Activated CD4-positive, alpha-beta T cell treated with anti-CD3 and anti-CD28 coated beads, Interleukin-2, Interleukin-6, amounts not matched to agents 100 ng/mL and 50 ng/mL, durations not matched to agents 16 hours and 8 hours (primary cell): Measurements from ENCODE around the gene CDK6.

ENCODE experiments used
- DNase-seq: peaks from one replicate; pipeline ENCODE4 v3.0.0-alpha.2; 2020

The CDK6 gene

DNA sequence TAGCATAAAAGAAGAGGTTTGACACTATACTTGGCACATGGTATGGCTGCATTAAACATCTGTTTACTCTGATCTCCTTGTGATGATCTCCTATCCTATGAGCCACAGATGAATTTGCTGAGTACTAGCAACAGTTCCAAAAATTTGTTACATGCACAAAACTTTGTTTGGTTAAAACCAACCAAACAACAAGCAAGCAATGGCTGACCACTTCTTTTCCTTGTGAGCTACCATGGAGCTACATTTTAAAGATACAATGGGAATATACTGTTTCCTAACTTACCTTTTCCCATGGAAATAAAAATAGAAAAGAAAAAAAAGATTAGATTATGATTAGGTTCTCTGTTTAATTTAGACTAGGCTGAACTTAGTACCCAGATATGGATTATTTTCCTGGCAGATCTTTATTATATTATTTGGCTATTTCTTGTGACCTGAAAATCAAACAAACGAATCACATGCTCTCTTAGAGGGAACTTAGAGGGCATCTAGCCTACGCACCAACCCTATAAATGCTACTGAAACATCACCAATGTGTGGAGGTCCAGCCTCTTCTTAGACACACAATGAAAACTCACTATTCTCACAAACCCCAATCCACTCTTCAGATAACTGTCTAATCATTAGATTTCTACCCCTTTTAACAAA is 166.0 kb downstream of the CDK6 start:
- DNase-seq: no peak

DNA sequence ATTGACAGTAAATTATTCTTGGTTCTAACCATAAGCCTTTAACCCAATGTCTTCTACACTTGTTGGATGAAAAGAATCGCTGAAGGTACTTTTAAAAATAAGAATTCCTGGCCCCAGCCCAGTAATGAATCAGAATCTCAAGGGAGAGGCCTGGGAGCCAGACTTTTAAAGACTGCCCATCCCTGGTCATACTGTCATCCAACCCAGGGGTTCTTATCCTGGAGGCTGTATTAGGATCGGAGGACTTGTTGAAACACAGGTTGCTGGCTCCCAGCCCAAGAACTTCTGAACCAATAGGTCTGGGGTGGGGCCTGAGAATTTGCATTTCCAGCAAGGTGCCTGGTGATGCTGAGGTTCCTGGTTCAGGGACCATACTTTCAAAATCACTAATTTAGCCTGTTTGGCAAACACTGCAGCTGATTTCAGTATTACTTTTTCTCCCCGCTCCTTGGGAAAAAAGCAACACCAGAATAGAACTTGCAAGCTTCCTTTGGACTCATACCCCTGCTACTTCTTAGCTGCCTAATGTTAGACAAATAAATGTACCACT is 166.7 kb downstream of the CDK6 start:
- DNase-seq: peak; percentile 66

DNA sequence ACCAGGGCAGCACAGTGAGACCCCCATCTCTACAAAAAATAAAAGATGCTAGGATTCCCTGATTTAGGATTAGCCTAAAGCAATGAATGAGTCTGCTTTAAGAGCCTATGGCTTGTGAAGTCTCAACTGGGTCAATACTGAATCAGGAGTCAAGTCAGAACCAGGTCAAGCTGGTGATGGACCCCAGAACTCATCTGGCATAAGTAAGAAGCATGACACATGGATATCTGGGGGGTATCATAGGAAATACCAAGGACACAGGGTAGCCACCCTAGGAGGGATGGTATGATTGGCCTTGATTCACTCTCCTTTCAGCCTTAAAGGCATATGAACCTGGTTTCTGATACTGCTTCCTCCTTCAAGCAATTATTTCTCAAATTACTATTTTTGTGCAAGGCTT is 167.8 kb downstream of the CDK6 start:
- no peak for DNase-seq

DNA sequence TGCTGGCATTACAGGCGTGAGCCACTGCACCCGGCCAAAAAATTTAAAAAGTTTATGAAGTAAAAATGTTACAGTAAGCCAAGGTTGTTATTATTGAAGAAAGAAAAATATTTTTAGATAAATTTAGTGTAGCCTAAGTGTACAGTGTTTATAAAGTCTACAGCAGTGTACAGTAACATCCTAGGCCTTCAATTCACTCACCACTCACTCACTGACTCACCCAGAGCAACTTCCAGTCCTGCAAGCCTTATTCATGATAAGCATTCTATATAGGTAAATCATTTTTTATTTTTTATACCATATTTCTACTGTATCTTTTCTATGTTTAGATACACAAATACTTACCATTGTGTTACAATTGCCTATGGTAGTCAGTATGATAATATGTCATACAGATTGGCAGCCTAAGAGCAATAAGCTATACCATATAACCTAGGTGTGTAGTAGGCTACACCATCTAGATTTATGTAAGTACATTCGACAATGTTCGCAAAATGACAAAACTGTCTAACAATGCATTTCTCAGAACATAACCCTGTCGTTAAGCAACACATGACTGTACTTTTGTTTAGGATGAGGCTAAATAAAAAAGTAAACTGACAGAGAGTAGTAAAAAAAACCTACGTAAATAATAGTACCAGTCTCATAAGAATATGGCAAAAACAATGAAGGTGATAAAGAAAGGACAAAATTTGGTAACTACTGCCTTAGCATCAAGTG is 168.4 kb downstream of the CDK6 start:
- peak; percentile 44 for DNase-seq

DNA sequence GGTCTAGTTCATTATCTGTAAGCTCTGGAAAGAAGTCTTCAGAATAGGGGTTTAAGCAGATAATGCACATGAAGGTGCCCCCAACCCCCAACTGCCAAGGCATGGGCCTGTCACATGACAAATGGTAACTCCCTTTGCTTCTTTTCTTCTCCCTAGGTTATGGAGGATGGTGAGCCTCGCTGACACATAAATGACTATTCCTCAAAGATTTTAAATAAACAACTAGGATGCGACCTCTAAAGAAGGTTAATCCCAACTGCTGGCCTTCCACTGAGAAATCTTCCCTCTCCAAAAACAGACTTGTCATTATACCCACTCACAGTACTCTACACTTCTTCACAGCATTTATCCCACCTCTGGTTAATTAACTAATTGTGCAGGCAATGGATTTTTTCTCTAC is 170.4 kb downstream of the CDK6 start:
- DNase-seq: no peak

DNA sequence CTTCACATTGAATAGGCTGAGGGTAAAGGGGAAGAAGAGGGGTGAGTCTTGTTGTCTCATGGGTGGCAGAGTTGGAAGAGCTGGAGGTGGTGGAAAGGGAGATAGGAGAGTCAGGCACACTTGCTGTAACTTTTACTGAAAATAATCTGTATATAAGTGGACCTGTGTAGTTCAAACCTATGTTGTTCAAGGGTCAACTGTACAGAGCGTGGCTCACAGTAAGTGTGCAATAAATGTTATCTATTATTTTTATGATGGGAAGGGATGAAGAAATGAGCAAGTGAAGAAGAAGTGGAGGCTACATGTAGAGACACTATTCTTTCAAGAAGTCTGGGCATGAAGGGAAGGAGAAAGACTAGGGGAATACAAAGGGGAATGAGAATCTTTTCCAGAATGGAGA is 174.7 kb downstream of the CDK6 start:
- no peak for DNase-seq

DNA sequence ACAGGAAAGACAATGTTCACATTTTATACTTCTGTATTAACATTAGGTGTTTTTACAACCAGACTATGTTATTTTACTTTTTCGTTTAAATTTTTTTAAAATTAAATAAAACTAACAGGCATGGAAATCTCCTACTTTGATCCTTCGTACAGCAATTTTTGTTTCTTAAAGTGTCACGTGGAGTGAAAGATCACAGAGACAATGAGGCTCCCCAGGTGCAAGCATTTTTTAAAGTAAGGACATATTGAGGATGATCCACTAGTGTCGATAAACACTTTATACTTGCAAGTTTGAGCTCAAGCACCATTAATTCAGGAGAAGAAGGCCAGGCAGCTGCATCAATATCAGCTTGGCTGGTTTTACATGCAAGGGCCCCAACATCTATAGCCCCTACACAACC is 177.7 kb downstream of the CDK6 start:
- no peak for DNase-seq

DNA sequence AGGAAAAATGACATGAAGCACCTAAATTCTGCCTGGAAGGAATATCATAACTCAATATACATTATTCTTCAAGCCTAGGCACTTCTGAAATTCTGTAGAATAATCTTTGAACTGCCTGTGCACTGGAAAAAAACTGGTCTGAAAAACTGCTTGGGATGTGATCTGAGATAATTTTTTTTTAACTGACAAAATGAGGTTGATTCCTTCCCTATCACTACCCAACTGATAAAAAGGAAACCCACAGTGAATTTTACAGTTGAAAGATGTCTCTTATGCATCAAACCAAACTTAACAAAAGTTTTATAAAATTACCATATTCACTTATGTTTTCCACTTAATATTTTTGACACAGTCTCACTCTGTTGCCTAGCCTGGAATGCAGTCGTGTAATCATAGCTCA is 179.0 kb downstream of the CDK6 start:
- DNase-seq: no peak

DNA sequence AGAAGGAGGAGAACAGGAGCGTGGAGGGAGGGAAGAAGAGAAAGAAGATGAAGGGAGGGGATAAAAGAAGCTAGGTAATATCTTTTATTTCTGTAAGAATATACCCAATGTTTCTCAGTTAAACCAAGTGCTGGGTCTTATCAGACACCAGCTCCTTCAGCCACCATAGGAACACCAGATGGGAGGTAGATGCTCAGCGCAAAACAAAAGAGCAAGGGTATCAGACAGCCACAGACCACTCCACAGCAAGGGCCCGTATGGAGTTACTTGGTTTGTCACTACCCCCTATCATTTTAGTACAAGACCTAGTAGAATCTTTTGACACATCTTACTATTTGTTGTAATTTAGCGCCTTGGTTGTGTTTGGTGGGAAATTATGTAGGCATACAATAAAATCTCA is 180.3 kb downstream of the CDK6 start:
- DNase-seq: no peak

DNA sequence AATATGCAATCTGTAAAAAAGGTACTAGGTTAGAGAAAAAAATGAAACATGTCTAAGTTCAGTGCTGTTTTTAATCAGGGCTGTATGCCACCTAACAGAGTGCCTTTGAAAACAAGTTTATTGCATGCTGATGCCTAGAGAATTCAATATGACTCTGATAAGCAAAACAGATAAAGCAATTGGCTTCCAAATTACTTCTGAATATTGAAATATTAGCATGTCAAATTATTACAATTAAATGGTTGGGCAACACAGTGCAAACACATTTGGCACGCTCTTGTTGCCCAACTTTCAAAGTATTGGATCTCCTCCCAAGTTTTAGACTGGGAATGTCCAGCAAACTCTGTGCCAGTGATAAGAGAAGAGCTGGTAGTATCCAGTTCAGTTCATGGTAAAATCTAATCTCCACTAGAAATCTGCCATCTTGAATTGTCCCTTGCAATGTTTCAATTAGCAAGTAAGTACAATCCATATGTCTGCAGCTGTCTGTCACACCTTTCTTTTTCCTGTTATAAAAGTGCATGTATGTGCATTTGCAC is 181.0 kb downstream of the CDK6 start:
- no peak for DNase-seq

DNA sequence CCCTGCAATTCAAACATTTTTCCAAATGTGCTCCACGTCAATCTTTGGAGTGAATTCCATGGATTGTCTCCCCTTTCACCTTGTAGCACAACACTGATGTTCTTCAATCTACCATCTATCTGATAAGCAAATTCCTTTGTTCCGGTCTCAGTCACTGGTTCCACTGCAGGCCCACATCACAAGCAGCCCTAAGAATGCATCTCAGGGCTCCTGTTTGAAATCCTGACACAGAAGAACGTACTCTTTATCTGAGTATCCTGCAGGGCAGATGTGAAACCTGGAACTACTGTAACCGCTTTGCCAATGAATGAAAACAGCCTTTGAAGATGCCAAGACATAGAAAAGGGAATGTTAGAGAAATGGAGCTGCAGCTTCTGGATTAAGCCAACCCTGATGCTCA is 183.2 kb downstream of the CDK6 start:
- DNase-seq: no peak

DNA sequence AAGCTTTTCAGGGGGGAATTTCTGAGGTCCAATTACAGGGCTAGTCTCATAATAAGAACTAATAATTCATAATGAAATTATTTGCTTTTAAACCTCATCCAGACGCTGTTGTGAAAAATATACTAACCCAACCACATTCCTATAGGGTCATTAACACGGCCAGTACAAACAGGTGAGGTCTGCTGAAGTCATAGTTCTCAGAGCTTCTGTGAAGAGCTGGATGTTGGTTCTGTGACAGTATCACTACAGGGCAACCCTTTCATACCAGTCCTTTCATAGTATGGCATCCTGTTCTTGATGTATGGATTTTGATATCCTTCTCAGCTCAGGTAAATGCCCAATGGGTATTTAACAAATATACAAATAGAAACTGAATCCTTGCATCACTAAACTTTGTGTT is 183.8 kb downstream of the CDK6 start:
- peak; percentile 48 for DNase-seq

DNA sequence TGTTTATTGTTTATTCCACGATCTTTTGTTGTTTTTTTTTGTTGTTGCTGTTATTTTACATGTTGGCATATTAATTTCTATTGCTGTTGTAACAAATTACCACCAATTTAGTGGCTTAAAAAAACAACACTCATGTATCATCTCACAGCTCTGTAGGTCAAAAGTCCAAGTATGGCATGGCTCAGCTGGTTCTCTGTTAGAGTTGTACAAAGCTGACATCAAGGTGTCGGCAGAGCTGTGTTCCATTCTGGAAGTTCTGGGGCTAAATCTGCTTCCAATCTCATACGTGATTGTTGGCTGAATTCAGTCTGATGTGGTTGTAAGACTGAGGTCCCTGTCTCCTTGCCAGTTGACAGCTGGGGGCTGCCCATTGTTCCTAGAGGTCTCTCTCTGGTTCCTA is 186.0 kb downstream of the CDK6 start:
- DNase-seq: no peak

DNA sequence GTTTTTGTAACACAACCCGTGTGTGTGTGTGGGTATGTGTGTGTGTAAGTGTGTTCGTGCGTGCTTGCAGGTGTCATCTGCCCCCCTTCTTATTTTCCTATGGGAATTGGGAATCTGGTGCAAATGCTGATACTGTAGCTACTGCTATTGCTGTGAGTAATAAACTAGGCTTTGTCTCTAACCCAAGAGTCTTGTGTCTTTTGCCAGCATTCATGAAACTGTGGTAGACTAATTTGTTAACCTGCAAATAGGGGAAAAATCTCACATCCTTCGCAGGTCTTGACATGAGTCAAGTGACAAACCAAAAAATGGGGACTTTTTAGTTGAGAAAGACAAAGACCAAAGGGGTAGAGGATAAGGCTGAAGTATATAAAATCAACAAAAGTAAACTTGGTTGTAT is 188.3 kb downstream of the CDK6 start:
- DNase-seq: peak; percentile 86

DNA sequence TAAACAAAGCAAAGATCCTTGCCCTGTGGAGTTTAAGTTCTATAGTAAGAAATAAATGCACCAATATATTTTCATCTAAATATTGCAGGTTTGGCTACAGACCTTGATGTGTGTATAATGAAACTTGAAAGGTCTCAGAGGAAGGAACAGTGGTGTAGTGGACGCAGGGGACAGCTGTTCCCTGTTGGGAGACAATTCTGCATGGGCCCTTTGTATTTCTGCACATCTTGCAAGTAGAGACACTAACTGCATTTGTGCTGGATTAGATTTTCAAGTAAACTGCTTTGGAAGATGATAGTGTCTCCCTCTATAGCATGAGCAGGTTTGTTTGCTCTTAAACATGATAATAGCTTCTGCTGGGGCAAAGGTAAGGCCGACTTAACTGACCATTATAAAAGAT is 188.7 kb downstream of the CDK6 start:
- no peak for DNase-seq

DNA sequence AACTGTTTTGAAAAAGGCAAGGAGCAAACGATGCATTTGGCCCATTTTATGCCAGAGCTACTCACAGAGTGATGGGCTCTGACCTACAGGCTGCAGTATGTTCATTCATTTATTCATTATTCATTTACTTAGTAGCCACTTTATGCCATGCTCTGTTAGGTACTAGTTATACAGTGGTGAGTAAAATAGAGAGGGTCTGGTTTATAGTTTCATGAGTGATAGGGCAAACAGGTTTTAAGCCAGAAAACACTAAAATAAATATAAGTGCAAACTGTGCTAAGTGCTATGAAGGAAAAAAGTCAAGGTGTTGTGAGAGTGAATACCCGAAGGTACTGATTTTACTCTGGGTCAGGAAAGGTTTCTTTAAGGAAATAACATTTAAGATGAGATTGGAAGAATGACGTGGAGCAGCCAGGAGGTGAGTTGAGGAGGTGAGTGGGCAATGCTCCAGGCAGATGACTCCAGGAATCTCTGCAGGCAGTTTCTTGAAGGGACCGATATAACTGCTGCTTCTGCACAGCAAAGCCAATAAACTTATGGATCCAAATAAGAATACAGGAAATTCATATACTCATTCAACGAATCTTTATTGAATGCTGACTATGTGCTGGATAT is 189.3 kb downstream of the CDK6 start:
- peak; percentile 51 for DNase-seq

DNA sequence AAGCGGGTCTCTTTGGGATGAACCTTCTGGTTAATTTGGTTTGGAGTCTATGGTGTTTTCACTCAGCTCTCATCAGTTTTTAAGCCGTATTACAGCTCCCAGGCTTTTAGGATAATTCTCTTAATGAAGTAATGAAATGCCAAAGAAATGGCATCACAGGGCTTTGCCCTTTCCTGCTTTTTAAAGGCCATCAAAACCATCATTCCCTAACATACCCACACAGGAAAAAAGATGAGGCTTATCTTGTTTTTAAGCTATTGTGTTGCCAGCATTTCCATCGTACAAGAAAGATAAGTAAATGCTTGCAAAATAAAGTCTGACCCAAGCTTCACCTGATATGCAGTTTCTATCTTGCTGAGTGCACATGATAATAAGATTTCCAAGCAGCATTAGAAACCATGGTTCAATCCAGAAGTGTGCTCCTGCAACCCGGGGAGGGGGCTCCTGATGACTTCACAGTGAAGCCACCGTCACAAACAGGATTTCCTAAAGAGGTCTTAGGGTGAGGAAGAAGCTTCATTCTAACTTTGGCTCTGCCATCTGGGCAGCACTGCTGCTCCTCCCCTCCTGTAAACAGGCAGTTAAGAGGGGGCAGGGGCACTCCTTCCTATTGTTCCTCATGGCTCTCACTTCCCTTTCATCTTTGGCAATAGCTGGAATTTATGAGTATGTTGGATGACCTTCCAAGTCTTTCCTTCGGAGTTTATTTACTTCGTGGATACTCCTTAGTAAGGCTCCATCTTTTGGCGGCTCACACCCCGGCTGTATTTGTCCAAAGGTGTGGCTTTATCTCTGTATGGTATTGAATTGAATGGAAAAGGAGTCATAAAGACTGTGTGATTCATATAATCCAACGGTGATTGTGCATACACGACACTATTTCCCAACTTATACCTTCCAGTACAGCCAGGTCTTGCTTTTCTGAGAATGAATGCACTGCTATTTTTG is 191.0 kb downstream of the CDK6 start:
- DNase-seq: peak; percentile 82

DNA sequence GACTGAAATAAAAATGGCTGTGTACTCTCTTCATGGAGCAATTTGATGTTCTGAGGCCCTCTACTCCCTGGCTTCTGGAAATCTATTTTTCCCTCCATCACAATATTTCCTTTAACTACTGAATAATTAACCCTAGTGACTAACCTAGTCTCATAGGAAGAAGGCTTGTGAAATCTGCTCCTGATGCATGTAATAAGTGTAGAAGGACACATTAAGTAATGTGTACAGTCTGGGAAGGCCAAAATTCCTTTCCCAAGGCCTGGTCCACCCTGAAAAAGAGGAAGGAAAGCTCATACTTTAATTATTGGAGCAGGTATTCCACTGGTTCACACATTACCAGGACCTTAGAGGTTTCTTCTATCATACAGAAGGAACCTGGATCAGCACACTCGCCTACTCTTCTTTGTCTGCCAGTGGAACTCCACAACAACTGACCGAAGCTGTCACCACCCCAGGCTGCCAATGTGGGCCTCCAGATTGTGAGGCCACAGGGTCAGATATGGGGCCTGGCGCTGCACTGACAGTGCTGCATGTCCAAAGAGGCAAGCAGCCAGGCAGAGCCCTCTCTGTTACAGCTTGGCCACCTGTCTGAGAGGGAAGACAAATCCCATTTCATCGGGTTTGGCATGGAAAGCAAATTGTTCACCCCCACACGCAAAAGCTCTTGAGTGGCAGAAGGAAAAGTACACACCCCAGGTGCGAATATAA is 191.8 kb downstream of the CDK6 start:
- no peak for DNase-seq

DNA sequence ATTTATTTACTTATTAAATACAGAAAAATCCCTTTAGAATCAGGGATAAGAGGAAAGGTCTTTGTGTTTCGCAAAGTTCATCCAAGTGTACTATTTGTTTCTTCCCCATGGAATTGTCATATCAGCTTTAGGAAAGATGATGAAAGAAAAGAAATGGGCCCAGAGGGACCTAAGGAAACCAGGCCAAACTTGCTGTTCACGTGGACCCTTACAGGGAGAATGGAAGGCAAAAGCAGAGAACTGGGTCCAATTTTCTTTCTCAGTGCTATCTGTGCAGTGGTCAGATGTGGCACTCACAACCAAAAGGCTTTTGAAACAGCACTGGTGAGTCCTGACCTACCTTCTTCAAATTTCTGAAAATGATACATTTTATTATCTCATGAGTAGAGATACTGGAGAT is 192.6 kb downstream of the CDK6 start:
- no peak for DNase-seq

DNA sequence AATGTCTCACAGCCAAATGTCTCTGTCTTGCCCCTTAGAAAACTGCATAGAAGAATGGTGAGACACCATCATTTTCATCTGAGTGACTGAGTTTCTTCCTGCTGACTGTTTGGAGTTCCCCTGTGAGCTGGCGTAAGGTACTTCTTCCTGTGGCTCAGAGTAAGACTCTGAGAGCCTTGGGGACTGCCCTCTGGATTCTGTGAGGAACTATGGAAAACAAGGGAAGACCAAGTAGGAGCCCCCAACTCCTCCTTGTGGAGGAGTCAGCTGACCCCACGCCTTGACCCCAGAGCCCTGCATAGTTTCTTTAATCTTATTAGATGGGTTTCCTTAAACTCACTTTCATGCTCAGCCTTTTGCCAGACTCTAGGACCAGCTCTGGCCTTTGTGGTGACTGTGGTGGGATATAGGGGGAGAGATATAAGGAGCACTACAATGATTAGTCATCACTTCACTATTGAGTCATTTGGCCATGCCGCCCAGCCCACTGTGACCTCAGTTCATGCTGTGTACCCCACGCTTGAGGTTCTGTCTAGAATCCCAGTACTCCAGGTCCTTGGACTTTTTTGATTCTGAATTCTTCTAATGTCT is 194.4 kb downstream of the CDK6 start:
- peak; percentile 91 for DNase-seq

DNA sequence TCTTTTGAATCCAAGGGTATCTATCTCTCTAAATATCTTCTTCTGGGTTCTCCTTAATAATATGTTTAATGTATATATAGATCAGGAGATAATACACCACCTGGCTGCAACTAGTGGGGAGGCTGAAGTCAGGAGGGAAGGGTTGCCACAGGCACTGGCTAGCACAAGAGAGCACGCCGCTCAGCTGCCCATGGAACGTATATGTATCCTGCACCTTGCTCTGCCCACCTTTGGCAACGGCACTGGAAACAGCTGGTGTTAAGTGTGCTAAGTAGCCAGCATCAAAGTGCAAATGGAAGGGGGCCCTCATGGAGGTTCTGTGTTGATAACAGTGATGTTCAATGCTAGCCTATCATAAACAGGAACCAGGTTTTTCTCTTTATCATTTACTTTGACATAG is 196.4 kb downstream of the CDK6 start:
- no peak for DNase-seq
